ENCODE results near the gene DVL3.

The DVL3 gene

DNA sequence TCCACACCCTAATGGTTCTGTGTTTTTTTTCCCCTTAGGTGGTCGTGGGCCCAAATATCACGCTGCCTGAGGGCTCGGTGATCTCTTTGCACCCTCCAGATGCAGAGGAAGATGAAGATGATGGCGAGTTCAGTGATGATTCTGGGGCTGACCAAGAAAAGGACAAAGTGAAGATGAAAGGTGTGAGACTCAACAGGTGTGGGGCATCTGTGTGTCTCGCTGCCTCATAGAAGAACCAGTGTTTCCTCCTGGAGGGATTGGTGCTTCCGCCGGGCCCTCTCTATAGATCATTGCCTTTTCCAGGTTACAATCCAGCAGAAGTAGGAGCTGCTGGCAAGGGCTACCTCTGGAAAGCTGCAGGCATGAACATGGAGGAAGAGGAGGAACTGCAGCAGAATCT is 13.0 kb upstream of the DVL3 start:
- Histone ChIP-seq H3K9ac (ENCODE audit: low read length) (no peak overlapping the region), H3K27me3 (ENCODE audit: insufficient read depth, low read length) (no peaks in the 10 kb centered on the region), H3K27ac (ENCODE audit: low read depth, low read length, poor library complexity, severe bottlenecking) (no peak overlapping the region), H4K20me1 (ENCODE audit: insufficient read depth, low read length) (no peaks in the 10 kb centered on the region), H3K9me2 (ENCODE audit: low read depth, low read length) (no peaks in the 10 kb centered on the region), H2AFZ (ENCODE audit: low read length) (no peak overlapping the region), H3K36me3 (ENCODE audit: insufficient read depth, low read length) (peaks cover 87% of the 10 kb centered on the region), H3K9me3 (ENCODE audit: low read length) (no peaks in the 10 kb centered on the region), H3K4me1 (ENCODE audit: insufficient read depth, low read length, severe bottlenecking) (peaks cover under 1% of the 10 kb centered on the region), H3K4me2 (ENCODE audit: low read length) (no peak overlapping the region), H3K4me3 (ENCODE audit: low read depth, low read length, poor library complexity, severe bottlenecking) (no peak overlapping the region), H3K79me2 (ENCODE audit: insufficient read depth, low read length) (no peaks in the 10 kb centered on the region), H3F3A (ENCODE audit: insufficient read depth, low read length) (no peaks in the 10 kb centered on the region)
- no peak for TF ChIP-seq EZH2 (IDR thresholded peaks at IDR 0.05; ENCODE audit: borderline replicate concordance, low read length)
- TF ChIP-seq, protein P1, sequence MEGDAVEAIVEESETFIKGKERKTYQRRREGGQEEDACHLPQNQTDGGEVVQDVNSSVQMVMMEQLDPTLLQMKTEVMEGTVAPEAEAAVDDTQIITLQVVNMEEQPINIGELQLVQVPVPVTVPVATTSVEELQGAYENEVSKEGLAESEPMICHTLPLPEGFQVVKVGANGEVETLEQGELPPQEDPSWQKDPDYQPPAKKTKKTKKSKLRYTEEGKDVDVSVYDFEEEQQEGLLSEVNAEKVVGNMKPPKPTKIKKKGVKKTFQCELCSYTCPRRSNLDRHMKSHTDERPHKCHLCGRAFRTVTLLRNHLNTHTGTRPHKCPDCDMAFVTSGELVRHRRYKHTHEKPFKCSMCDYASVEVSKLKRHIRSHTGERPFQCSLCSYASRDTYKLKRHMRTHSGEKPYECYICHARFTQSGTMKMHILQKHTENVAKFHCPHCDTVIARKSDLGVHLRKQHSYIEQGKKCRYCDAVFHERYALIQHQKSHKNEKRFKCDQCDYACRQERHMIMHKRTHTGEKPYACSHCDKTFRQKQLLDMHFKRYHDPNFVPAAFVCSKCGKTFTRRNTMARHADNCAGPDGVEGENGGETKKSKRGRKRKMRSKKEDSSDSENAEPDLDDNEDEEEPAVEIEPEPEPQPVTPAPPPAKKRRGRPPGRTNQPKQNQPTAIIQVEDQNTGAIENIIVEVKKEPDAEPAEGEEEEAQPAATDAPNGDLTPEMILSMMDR (IDR thresholded peaks at IDR 0.05; ENCODE audit: low read length) = no peak

DNA sequence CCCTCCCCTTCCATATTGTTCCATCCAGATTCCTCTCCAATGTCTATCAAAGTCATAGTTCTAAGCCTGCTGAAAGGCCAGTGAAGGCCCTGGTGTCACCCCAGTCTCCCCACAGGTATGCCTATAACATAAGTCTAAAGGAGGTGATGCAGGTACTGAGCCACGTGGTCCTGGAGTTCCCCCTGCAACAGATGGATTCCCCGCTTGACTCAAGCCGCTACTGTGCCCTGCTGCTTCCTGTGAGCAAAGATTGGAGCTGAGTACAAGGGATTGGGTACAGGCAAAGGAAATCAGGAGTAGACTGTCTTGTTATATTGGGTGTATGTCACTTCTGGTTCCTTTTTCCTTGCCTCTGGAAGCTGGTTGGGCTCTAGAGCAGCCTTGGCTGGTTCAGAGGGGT is 11.8 kb upstream of the DVL3 start:
- Histone ChIP-seq H3K4me2 (ENCODE audit: low read length) (no peak overlapping the region), H3K27ac (ENCODE audit: low read depth, low read length, poor library complexity, severe bottlenecking) (no peak overlapping the region), H3K79me2 (ENCODE audit: insufficient read depth, low read length) (no peaks in the 10 kb centered on the region), H3K9ac (ENCODE audit: low read length) (no peak overlapping the region), H3K36me3 (ENCODE audit: insufficient read depth, low read length) (peaks cover 77% of the 10 kb centered on the region), H3K9me3 (ENCODE audit: low read length) (no peaks in the 10 kb centered on the region), H2AFZ (ENCODE audit: low read length) (no peak overlapping the region), H3F3A (ENCODE audit: insufficient read depth, low read length) (no peaks in the 10 kb centered on the region), H4K20me1 (ENCODE audit: insufficient read depth, low read length) (no peaks in the 10 kb centered on the region), H3K9me2 (ENCODE audit: low read depth, low read length) (no peaks in the 10 kb centered on the region), H3K4me1 (ENCODE audit: insufficient read depth, low read length, severe bottlenecking) (no peaks in the 10 kb centered on the region), H3K27me3 (ENCODE audit: insufficient read depth, low read length) (no peaks in the 10 kb centered on the region), H3K4me3 (ENCODE audit: low read depth, low read length, poor library complexity, severe bottlenecking) (no peak overlapping the region)
- no peak for TF ChIP-seq EZH2 (IDR thresholded peaks at IDR 0.05; ENCODE audit: borderline replicate concordance, low read length)
- TF ChIP-seq, protein P1 (IDR thresholded peaks at IDR 0.05; ENCODE audit: low read length) = no peak

- TF ChIP-seq EZH2 (IDR thresholded peaks at IDR 0.05; ENCODE audit: borderline replicate concordance, low read length) = no peak
- TF ChIP-seq, protein P1 (IDR thresholded peaks at IDR 0.05; ENCODE audit: low read length) = no peak
- Histone ChIP-seq H3K4me3 (ENCODE audit: low read depth, low read length, poor library complexity, severe bottlenecking) (no peak overlapping the region), H3K9me2 (ENCODE audit: low read depth, low read length) (no peaks in the 10 kb centered on the region), H3K4me1 (ENCODE audit: insufficient read depth, low read length, severe bottlenecking) (peaks cover under 1% of the 10 kb centered on the region), H3K9ac (ENCODE audit: low read length) (no peak overlapping the region), H3K9me3 (ENCODE audit: low read length) (no peaks in the 10 kb centered on the region), H3F3A (ENCODE audit: insufficient read depth, low read length) (no peaks in the 10 kb centered on the region), H3K79me2 (ENCODE audit: insufficient read depth, low read length) (no peaks in the 10 kb centered on the region), H3K27ac (ENCODE audit: low read depth, low read length, poor library complexity, severe bottlenecking) (no peak overlapping the region), H3K27me3 (ENCODE audit: insufficient read depth, low read length) (no peaks in the 10 kb centered on the region), H3K36me3 (ENCODE audit: insufficient read depth, low read length) (peaks cover 73% of the 10 kb centered on the region), H3K4me2 (ENCODE audit: low read length) (no peak overlapping the region), H4K20me1 (ENCODE audit: insufficient read depth, low read length) (no peaks in the 10 kb centered on the region), H2AFZ (ENCODE audit: low read length) (no peak overlapping the region)
Measured at GRCh38 chr3:184144505-184144904, 10.7 kb upstream of the DVL3 start.

All from OCI-LY1 (cell line).